Stimulated activated CD4-positive, alpha-beta T cell treated with anti-CD3 and anti-CD28 coated beads, Interleukin-2, amount 100 ng/mL, for 4 hours (primary cell): ENCODE data around the gene ITCH.
"Not testable (repeated sequence)": the region's sequence is repeated elsewhere in the genome, so short reads cannot be mapped to it uniquely, and the experiment has no call there.

ENCODE experiments used
- DNase-seq: peaks from one replicate; pipeline ENCODE4 v3.0.0-alpha.2; 2020; ENCODE audit warnings: low read depth

The ITCH gene

GRCh38 chr20:34458631-34459030, 95.6 kb downstream of the ITCH start:
- no peak for DNase-seq

- DNase-seq: no peak
Measured at GRCh38 chr20:34459209-34459897, 96.3 kb downstream of the ITCH start.

GRCh38 chr20:34461779-34462087, 98.7 kb downstream of the ITCH start:
- no peak for DNase-seq

- no peak for DNase-seq
Measured at GRCh38 chr20:34468951-34469350, 105.9 kb downstream of the ITCH start.

GRCh38 chr20:34472246-34472925, 109.3 kb downstream of the ITCH start:
- no peak for DNase-seq

- no peak for DNase-seq
Measured at GRCh38 chr20:34473262-34473883, 110.3 kb downstream of the ITCH start.

- DNase-seq: no peak
Measured at GRCh38 chr20:34475979-34476736, 113.1 kb downstream of the ITCH start.

GRCh38 chr20:34479627-34480026, 116.6 kb downstream of the ITCH start:
- no peak for DNase-seq

GRCh38 chr20:34482154-34482553, 119.1 kb downstream of the ITCH start:
- DNase-seq: not testable (repeated sequence)

- not testable (repeated sequence) for DNase-seq
Measured at GRCh38 chr20:34483585-34484220, 120.6 kb downstream of the ITCH start.

GRCh38 chr20:34485068-34485634, 122.1 kb downstream of the ITCH start:
- no peak for DNase-seq

GRCh38 chr20:34491226-34491931, 128.3 kb downstream of the ITCH start:
- no peak for DNase-seq

- DNase-seq: no peak
Measured at GRCh38 chr20:34491932-34492509, 128.9 kb downstream of the ITCH start.

- no peak for DNase-seq
Measured at GRCh38 chr20:34493646-34494045, 130.6 kb downstream of the ITCH start.

GRCh38 chr20:34495307-34495706, 132.2 kb downstream of the ITCH start:
- no peak for DNase-seq

GRCh38 chr20:34495916-34496315, 132.8 kb downstream of the ITCH start:
- no peak for DNase-seq

GRCh38 chr20:34497596-34497995, 134.5 kb downstream of the ITCH start:
- not testable (repeated sequence) for DNase-seq

GRCh38 chr20:34500823-34501222, 137.8 kb downstream of the ITCH start:
- no peak for DNase-seq

GRCh38 chr20:34506480-34506879, 143.4 kb downstream of the ITCH start:
- DNase-seq: no peak

- DNase-seq: no peak
Measured at GRCh38 chr20:34507702-34508413, 144.8 kb downstream of the ITCH start.
